Measurements from ENCODE around the gene CDKN2B.
"Not testable (repeated sequence)": the region's sequence is repeated elsewhere in the genome, so short reads cannot be mapped to it uniquely, and the experiment has no call there.

The CDKN2B gene, protein sequence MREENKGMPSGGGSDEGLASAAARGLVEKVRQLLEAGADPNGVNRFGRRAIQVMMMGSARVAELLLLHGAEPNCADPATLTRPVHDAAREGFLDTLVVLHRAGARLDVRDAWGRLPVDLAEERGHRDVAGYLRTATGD

DNA sequence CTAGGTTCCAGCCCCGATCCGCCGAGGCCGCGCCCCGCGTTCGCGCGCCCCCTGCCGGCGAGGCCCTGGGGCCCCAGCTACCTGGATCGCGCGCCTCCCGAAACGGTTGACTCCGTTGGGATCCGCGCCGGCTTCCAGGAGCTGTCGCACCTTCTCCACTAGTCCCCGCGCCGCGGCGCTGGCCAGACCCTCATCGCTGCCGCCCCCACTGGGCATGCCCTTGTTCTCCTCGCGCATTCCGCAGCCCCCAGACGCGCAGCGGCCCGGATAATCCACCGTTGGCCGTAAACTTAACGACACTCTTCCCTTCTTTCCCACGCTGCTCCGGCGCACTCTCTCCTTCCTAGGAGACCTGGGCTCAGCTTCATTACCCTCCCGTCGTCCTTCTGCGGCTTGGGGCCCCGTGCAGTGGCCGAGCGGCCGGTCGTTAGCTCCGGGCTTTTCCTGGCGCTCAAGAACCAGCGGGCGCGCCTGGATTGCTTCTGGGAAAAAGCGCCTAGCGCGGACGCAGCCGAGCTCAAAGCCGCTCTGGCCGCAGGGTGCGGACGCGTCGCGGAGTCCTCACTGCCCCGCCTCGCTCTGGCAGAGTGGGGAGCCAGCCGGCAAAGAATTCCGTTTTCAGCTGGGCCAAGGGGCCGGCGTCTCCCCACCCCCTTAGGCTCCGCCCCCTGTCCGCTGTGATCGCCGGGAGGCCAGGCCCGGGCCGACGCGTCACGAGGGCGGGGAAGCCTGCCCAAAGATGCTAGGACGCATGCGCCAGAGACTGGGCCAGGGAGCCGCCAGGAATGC, at the start of gene CDKN2B:
TSS of gene CDKN2B (minus strand) at position 589 of the 789 bp plus-strand sequence. CDS start at position 237, 352 bp downstream.
- DNase-seq: peak; percentile 96

DNA sequence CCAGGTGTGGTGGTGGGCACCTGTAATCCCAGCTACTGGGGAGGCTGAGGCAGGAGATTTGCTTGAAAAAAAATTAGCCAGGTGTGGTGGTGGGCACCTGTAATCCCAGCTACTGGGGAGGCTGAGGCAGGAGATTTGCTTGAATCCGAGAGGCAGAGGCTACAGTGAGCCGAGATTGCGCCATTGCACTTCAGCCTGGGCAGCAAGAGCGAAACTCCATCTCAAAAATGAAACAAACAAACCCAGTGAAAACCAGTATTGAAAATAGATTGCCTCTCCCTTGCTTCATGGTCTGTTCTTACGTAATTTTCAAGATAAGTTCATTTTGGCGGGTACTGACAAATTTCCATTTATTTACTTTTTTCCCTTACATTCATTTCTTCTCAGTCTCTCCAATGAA, 48.9 kb upstream of the CDKN2B start:
- DNase-seq: not testable (repeated sequence)

DNA sequence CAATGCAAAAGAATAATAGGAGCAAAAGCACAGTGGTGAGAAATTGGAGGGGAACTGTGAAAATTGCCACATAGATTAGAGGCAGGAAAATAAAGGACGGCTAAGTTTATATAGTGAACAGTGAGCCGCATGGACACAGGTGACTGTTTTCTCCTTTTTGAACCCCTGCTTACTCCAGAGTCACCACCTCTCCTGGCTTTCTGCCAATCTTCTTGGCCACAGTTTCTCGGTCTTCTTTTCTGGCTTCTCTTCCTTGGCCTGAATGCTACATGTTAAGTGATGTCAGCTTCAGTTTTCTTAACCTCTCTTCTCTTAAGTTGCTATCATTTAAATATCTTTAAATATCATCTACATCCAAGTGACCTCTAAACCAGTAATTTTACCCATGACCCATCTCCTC, 47.3 kb upstream of the CDKN2B start:
- no peak for DNase-seq

DNA sequence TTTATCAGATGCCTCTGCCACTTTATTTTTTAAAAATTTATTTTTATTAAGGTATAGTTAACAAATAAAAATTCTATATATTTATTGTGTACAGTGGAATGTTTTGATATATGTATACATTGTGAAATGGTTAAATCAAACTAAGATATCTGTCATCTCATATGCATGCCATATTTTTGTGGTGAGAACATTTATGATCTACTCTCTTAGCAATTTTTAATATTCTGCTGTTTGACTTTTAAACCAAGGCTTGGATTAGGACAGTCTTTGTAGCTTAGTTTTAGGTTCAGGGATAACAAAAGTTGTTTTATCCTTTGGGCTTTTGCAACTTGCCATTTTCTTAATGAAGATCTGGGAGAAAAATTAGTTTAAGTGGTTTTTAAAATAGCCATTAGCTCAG, 46.0 kb upstream of the CDKN2B start:
- DNase-seq: no peak

DNA sequence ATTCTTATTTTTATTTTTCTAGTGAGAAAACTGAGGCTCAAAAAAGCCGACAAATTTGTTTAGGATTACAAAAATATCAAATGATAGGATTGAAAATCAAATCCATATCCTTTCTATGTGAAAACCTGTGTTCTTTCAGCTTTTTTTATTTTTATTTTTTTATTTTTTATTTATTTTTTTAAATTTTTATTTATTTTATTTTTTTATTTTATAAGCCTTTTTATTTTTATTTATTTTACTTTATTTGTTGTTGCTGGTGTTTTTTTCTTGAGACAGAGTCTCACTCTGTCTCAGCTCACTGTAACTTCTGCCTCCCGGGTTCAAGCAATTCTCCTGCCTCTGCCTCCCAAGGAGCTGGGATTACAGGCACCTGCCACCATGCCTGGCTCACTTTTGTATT, 45.4 kb upstream of the CDKN2B start:
- DNase-seq: no peak

DNA sequence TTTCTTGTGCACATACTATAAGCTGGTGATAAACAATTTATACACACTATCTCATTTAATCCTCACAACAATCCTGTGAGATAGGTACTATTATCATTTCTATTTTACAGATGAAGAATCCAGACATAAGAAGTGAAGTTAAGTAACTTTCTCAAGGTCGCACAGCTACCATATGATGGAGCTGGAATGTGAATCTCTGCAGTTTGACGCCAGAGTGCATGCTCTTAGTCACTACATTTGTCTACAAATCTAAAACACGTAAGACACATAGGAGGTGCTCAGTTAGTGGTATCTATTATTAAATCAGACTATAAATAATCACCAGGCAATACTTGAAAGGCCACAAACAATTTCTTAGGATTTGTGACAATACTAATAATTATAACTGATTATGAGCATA, 45.0 kb upstream of the CDKN2B start:
- DNase-seq: no peak

DNA sequence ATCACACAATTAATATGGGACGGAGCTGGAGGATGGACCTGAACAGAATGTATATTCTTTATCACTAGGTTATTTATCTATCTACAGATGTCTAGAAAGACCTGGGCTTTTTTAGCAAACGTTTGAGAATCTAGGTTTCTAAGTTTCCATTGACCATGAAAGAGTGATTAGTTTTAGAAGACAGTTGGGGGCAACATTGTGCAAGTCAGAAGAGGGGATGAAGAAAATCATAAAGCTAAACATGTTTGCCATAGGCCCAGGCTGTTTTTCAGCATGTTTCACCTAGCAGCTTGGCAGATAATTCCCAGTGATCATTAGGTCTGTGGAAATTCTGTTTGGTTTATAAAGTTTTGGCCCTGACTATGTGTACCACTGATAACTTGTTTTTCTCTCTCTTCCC, 44.1 kb upstream of the CDKN2B start:
- no peak for DNase-seq

DNA sequence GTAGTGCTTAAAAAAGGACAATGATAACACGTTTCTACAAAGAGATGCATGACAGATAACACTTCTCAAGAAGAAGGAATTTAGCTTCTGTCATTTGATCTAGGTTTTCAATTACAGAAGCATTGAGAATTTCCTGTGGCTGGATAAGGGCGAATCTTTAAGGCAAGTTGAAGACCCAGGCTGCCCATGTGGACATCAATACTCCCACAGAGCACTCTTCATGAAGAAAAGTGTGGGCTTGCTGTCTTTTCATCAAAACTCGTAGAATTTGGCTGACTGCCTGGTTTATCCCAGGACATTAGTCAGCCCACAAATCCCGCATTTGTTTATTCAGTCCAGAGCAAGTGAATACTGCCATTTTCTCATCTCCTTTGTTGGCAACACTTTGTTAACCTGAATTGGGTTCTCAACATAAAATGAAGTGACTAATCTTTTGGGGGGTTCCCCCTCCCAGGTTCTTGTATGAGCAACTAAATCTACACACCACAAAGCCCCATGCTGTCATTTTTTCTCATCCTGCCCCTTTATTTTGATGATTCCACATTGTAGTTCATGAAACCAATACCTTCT, 43.4 kb upstream of the CDKN2B start:
- no peak for DNase-seq

DNA sequence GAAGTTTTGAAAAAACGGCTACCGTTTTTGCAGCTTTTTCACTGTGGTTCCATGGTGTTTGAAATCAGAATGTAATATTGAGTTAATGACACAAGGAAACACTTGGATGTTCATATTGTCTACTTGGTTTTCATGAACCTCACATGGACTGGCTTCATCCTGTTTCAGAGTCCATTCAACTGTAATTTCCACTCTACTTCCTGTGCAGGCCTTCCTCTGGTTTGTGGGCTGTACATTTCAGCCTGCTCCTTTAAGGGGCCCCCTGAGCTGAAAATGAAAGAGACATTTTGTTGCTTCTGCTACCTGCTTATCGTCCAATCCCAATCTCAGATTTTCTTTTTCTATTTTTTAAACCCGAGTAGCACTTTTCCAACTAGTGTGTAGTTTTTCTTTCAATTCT, 41.8 kb upstream of the CDKN2B start:
- DNase-seq: no peak

DNA sequence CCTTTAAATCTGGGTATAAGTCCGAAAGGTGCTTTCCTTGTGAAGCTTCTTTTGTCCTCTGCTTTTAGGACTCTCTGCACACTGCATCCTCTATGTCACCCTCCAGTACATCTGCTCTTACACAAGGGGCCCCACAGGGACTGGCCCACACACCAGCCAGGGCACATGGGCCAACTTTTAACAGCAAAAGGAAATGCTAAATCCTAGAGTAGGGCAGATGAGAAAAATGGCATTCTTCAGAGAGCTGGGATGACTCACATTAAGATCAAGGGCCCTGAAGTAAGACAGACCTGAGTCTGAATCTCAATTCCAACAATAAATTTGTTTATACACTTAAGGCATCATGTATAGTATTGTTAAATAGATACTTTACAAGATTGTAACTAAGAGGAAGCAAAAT, 40.3 kb upstream of the CDKN2B start:
- no peak for DNase-seq

DNA sequence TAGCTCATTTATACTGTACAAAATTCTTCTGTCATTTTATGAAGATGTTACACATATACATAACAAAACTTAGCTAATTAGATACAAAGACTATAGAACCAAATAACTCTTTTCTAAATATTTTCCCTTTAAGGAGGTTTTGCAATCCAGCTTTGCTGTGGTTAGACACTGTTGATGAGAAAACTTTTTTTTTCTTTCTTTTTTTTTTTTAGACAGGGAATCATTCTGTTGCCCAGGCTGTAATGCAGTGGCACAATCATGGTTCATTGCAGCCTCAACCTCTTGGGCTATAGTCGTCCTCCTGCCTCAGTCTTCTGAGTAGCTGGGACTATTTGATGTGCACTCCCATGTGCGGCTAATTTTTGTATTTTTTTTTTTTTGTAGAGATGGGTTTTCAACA, 38.5 kb upstream of the CDKN2B start:
- DNase-seq: no peak

DNA sequence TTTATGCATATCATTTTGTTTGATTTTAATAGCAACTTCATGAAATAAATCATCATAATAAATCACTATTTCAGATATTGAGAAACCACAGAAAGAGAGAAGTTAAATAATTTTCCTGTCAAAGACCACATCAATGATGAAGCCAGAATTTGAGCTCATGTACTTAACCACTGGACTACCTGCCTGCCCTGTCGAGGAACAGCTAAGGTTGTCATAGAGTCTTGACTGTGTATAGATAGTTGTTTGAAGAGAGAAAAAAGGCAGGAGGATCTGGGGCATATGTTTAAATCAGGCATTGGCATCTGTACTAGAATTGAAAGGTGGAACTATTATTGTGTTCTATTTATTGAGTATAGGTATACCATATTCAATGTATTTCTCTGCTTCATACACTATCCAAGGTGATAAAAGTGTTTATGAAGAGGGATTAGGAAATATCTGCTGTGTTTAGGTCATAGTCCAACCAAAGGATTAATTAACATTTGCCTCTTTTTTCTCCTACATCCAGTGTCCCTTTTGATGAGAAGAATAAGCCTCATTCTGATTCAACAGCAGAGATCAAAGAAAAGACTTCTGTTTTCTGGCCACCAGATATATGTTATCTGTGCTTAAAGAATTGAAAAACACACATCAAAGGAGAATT, 37.3 kb upstream of the CDKN2B start:
- DNase-seq: no peak

DNA sequence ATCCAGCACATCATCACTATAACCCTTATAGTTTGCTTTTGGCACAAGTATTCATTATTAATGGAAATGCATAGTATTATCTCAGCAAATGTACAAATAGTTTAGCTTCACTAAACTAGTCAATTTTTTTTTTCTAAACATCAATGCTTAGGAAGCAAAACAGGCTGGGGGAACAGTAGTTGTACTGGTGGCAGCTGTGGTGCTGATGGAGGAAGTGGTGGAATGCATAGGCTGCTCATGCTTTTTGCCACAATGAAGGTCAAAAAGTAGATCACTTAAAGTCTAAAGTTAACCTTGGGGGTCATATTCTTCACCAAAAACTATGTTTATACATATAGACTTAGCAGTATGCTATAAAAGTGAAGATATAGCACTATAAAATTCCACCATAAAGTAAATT, 36.3 kb upstream of the CDKN2B start:
- DNase-seq: no peak

DNA sequence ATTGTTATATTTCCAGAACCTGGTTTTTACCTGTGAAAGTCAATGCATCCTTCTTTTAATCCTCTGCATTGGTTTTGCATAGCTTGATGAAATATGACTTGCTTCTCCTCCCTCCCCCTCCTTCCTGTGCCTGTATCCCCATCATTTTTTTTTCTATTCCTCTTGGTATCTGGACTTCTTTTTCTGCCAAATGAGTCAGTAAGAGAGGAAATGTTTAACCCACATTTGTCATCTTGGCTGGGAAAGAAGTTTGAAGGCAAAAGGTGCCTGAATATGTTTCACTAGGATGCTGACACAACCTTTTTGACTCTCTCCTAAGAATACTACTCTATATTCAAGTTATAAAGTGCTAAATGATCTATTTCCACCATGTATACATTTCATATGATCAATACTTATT, 35.5 kb upstream of the CDKN2B start:
- no peak for DNase-seq

DNA sequence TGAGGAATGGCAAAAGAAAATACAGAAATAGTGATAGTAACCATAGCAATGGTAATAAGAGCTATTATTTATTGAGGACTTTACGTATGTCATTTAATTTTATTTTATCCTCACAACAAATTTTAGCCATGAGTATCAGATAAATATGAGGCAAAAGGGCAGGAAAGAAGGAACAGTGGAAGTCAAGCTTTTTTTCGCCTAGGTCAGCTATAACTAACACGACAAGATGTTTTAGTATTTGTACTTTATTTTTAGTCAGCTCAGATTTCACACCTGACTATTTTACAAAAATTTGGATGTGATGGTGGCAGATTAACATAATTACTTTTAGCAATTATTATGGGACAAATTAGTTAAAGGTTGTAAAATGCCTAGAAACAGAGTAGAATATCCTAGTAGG, 34.8 kb upstream of the CDKN2B start:
- no peak for DNase-seq

DNA sequence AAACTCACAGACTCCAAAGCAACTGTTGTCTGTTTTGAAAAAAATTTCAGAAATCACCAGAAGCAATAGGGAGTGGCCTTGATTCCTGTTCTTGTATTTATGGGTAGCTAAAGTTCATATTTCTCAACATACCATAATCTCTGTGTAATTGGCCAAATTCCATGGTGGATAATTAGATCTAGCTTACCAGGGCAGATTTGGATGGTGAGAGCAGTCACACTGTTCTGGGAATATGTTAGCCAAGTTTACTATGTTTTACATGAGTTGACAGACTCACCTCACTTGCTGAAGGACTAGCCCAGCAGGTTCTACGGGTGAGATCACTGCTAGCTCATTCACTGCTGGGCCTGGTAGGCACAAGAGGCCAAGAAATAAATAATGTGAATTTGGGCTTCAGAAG, 32.7 kb upstream of the CDKN2B start:
- DNase-seq: no peak

DNA sequence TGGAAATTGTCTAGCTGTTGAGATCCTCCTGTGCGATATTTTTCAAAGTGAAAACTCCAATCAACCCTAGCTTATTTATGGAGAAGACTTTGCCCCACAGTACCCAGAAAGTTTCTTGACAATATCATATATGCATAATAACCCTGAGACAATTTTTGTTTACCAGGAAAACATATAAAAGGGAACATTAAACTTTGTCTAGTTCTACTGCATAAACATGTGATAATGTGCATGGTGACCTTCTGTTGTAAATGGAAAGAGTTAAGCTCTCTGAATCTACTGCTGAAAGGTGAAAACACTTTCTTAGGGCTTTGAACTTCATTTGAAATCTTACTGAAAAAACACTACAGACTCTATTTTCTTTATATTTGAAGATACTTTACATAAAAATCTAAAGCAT, 32.2 kb upstream of the CDKN2B start:
- no peak for DNase-seq

DNA sequence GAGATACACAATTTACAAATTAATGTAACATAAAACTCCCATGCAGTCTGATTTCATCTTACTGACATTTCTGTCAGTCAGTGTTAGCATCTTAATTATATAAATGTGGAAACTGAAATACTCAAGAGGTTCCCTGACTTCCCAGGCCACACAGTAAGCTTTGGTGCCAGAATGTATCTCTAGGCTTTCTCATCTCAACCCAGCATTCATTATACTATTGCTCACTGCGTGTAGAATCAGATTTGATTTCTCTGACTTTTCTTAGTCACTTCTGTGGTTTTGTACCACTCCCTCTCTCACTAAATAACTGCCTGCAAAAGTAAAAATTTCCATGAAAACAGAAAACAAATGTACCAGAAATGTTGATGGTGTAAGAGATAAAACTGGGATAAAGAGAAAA, 31.7 kb upstream of the CDKN2B start:
- no peak for DNase-seq

DNA sequence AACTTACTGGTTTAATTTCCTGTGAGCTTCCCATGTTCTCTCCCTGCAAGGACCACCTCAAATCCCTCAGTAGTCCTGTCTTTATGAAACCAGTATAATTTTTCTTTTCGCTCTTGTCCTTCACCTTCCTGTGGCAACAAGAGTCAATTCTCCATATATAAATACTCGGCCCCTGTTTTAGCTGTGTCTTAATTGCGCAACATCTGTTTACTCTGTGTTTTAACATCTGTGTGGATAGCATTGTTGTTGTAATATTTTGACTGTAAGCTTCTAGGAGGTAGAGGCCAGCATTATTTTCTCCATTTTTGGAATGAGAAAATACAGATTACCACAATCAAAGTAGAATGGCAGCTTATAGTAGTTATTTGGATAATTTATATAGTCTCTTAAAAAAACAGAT, 30.2 kb upstream of the CDKN2B start:
- DNase-seq: no peak

DNA sequence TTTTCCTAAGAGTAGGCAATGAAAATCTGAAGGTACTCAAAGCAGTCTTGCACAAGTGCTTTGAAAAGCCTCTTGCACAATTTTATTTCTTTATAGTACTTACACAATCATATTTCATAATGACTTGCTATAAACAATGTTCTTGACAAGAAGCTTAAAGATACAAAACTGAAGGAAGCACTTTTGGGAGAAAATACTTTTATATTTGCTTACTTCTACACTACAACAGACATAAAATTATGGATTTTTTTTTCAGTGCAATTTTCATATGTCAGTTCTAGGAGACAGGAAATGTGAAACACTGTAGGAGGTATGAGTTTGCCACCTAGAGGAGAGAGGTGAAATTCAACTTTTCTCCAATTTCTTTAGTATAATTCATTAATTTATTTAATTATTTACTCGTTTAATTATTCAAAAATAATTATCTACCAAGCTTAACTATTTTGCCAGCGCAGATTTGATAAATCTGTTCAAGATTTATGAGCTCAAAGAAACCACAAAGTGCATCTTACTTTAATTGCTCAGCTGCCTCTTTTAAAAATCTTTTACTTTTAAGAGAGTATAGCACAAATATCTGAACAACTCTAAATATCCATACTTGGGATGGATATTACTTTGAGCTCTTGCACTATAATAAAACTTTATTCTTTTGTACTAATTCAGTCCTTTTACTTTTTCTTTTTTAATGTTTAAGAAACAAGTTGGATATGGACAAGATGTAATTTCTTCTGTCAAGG, 29.0 kb upstream of the CDKN2B start:
- peak; percentile 76 for DNase-seq

DNA sequence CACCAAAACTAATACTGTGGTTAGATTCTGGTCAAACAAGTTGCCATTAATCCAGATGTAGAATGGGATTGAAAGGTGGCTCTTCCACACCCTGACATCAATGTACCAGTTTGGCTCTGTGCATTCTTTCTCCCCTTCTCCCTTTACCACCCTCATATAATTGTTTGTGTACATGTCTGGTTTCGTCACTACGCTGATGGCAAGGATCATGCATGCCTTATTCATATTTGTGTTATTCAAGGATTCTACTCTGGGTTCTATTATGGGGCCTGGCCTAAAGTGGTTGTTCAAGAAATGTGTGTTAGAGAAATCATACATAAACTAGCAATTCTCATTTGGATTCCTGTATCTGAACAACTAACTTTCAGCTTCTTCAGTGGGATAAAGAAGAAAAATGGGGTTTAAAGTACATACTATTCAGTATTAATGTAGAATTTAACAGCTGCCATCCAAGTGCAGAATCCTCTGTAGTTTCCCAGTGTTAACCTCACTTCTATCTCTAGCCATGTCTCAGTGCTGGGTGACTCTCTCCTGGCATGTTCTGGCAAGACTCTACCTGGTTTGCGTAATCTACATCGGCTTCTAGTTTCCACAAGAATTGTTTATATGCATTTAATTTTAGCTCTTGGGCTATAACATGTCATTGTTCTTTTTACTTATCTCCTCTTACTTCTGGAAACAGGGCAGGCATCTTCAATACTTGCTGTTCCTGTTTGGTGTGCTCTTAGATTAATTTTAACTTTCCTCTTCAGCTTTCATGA, 27.9 kb upstream of the CDKN2B start:
- no peak for DNase-seq

DNA sequence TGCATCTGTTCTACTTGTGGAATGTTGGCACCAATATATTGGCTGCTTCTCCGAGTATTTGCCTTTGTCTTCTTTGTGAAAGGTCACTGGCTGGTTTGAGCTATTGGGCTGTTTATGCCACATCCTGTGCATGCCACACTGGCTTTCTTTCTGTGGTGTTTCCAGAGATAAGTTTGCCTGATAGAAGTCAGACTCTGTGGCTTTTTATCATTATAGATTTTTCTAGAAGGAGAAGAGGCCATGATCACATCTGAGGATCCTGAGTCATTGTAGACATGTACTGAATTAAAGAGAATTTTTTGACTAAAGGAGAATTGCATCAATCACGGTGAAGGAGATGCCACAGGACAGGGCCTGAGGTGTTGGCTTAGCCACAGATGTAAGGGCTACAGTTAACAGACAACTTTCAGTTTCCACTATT, 26.5 kb upstream of the CDKN2B start:
- DNase-seq: no peak
